IPS-NIHi7 (cell line): ENCODE data around the gene TSN.
"Not testable (repeated sequence)": the region's sequence is repeated elsewhere in the genome, so short reads cannot be mapped to it uniquely, and the experiment has no call there.

Experiments used
- DNase-seq: peaks from one replicate; pipeline ENCODE4 v3.0.0; 2012; ENCODE audit warnings: mixed read lengths; ENCODE audit errors: extremely low spot score

TSN gene

DNA sequence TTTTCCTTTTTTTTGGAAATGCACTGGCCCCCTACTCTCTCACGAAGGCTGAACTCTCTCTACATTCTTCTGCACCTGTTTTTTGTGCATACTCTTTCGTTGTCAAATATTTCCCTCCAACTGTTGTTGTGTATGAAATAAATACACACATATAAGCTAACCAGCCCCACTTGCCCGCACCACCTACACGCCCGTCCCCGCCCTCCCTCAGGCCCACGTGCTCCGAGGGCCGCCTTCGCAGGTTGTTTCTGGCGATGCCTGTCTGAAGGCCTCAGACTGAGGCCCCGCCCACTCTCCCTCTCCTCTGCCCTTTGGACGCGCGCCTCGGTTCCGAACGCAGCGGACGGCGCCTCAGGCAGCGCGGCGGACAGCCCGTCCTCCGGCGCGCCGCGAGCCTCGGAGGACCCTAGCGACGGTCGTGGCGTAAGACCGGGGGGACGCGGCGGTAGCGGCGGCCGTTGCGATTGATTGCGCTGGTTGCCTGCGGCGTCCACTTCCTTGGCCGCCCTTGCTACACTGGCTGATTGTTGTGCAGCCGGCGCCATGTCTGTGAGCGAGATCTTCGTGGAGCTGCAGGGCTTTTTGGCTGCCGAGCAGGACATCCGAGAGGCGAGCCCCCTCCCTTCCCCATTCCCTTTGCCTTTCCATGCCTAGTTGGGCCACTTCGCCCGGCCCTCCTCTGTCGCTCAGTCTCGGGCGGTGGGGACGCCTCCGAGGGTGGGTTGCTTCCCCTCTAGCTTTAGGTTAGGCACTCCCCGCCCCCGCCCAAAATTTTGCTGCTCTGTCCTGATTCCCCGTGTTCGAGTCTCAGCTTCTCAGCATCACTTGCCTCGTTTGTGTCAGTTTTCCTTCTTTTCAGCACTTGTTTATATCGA, at the start of gene TSN:
Gene TSN, plus strand, starts transcription at position 415 of the 875 bp plus-strand sequence. Its CDS starts 129 bp downstream, at position 544.
- peak; percentile 96 for DNase-seq

DNA sequence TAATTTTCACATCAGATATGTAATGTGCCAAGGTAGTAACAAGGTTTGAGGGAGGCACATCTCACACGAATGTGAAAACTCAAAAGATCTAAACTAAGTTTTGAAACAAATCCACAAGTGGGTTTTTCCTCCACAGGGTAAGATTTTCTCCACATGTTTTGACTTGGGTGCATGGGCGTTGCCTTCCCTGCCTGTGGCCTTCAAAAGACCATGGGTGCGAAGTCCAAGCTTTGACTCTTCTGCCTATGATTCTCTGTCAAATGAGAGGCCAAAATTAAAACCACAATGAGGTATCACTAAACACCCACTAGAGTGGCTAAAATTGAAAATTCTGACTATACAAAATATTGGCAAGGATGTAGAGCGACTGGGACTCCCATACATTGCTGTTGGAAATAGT, 49.5 kb upstream of the TSN start:
- no peak for DNase-seq

DNA sequence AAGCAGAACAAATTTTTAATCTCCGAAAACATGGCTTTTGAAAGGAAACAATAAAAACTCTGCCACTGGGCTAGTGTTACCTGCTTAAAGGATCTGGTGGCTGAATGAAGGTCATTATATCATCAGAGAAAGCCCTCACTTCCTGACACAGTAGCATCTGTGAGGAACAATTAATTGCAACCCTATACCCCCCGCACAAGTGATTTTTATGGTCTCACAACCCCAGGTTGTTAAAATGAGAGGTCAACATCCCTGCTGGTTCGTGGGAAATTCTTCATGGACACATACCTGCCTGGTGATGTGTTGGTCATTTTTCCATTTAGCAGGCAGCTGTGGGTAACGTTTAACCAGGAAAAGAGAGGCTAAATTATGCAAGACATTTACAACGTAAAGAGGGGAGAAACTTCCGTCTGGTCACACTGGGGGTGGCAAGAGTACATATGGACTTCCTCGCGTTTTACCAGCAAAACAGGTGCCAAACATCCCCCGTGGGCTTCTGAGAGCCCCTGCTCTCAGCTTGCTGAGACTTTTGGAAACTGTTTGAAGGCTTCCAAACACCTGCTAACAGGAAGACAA, 48.0 kb upstream of the TSN start:
- DNase-seq: no peak

DNA sequence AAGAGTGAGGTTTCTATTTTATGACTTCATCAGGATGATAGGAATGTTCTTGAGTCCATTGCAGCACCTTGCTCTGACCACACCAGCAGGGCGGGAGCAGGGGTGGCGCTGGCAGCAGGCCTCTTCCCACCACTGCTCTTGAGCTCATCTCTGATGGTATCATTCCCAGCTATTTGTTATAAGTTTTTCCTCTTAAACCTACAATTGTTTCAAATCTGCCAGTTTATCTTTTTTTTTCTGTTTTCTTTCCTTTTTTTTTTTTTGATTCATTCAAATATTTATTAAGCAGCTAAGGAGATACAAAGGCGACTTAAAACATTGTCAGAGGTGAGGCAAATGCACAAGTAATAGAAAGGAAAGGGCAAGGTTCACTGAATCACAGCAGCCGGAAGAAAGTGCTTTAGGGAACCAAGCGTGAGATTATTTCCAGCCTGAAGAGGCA, 47.5 kb upstream of the TSN start:
- DNase-seq: no peak

DNA sequence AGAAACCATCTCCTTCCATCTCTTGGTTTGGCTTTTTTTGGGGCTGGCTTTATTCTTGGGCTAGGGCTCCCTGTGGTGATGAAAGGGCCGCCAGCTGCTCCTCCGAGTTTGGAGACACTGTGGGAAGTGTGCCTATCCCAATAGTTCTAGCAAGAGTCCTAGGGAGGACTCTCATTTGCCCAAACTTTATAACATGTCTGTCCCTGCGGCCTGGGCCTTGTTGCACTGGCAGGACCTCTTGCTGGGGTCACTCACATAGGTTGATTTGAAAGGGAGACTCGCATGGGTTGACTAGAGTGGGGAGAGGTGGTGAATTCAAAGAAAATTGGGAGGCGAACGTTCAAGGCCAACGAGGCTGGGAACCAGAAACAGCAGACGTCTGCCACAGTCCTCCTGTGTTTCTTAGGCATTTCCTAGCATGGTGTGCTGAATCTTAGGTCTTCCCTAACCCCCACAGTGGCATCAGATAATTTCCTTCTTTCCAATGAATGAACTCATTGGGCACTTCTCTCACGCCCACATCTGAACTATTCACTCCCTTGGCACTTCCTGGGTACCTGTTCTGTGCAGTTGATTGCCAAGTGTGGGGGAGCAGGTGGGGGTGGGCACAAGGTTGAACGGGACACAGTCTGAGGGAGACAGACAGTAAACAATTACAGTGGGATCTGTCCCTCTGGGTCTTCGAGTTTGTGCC, 45.5 kb upstream of the TSN start:
- DNase-seq: no peak

DNA sequence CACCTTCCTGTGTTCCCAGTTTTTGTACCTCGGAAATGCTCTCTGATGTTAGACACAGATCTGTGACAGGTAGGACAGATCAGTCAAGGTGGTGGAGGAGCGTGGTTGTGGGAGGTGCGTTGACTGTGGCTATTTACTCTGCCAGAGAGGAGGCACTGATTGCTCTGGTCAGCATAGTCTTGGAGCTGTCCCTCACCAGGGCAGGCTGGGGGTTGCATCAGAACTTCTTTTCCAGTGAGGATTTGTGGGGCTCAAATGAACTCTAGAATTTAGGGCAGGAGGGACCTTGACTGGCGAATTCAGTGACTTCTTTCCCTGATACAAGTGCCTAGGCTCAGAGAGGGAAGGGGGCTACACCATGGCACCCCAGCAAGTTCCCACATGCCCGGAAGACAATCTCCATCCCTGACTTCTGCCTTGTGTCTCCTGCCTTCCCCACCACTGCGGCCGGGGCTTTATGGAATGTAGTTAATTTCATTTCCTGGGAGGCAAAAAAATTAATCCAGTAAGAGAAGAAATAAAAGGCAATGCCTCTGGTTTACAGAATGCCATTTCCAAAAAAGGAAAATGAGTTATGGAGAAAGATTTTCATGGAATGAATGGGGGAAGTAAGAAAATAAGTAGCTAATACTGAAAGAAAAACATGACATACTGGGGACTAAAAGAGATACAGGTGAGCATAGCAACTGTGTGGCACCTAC, 44.8 kb upstream of the TSN start:
- DNase-seq: no peak

DNA sequence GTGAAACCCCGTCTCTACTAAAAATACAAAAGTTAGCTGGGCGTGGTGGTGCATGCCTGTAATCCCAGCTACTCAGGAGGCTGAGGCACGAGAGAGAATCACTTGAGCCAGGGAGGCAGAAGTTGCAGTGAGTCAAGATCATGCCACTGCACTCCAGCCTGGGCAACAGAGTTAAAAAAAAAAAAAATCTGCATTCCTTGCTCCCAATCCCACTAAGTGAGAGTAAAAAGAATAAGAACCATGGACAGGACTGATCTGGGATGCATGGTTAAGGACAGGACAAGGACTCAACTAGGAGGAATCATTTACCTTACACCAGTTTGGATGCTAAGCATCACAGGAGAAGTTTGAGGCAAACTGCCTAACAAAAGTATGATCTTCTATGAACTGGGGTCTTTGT, 44.0 kb upstream of the TSN start:
- DNase-seq: not testable (repeated sequence)

DNA sequence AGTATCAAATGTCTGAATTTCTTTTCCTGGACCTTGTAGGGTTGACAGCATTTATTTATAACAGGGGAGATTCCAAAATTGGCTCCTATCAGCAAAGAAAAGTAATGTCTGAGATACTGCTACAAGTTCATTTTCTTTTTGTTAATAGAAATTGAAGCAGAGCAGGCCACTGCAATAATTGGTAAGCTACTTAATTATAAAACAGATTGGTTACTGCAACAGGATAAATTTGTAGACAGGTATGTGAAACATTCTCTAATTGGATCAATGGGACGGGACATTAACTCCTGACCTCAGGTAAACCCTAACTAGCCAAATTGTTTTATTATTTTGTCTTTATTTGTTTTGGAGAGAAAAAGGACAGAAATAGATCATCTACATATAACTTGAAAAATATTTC, 39.3 kb upstream of the TSN start:
- no peak for DNase-seq

DNA sequence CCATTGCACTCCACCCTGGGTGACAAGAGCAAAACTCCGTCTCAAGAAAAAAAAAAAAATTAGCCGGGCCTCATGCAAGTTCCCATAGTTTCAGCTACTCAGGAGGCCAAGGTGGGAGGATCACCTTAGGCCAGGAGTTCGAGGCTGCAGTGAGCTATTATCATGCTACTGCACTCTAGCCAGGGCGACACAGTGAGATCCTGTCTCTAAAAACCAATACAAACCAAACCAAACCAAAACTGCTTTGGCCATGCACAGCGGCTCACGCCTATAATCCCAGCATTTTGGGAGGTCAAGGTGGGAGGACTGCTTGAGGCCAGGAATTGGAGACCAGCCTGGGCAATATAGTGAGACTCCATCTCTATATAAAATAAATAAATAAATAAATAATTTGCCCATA, 37.9 kb upstream of the TSN start:
- DNase-seq: no peak

DNA sequence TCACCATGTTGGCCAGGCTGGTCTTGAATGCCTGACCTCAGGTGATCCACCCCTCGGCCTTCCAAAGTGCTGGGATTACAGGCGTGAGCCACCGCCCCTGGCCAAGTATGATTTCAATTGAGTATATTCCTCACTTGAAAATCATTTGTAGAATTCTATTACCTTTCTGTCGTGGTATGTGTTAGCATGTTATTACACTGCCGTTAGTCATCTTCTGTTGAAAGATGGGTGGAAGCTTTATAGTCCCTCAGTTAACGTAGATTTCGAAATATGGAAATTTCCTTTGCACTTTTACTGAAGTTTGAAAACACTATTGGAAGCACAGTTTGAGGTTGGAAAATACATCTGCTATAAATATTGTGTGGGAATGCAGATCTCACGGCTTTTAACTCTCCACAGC, 33.5 kb upstream of the TSN start:
- no peak for DNase-seq

DNA sequence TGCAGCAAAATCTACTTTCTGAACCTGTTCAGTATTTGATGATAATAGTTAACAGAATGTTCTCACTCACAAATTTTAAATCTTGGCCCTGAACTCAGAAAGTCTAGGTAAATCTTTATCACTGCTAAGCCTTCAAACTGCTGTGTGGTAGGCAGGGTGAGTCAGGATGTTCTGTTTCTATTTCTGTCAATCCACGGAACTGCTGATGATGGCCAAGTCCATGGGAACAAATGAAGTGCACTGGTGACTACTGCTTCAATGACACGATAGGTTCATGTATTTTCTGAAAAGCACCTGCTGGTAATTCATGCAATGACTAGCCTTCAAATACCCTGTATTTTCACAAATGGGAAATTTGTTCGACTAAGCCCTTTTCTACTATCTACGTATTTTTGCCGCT, 33.0 kb upstream of the TSN start:
- no peak for DNase-seq

DNA sequence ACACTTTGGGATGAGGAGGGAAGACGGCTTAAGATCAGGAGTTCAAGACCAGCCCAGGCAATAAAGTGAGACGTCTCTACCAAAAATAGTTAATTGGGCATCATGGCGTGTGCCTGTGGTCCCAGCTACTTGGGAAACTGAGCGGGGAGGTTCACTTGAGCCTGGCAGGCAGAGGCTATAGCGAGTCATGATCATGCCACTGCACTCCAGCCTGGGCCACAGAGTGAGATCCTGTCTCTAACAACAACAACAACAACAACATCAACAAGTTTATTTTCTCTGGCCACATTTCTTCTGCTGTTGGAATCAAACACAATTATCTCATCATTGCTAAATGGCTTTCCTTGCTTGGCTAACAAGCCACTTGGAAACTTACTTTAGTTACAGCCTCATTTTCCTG, 32.1 kb upstream of the TSN start:
- DNase-seq: no peak

DNA sequence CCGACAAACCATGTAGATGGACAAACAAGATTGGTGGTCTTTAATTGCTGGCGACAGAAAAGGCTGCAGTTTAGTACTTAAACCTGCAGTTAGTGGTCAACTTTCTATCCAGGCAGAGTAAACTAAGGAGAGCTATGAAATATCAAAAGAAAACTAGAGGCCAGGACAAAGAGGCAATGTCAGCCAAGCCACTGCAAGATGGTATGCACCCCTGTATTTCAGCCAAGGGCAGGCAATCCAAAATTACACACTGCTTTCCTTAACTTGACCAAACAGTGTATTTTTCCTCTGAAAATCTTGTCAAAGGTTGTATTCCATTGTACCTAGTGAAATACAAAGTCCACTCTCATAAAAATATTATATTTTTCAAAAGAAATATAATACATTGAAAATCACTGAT, 28.1 kb upstream of the TSN start:
- no peak for DNase-seq

DNA sequence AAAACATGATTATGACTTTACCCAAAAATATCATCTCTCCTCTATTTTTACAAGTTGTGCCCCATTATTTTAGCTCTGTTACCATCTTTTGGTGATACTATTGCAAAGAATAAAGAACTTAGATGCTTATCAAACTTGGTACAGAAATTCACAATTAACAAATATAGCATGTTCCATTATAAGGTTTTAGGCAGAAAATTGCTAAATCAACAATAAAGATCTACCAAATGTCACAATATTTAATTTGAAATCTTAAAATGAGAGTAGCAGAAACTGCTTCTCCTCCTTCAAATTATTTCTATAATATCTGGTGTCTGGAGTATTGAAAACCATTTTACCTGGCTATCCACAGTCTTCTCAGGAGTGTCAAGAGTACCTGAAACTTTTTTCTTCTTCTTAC, 27.5 kb upstream of the TSN start:
- DNase-seq: no peak

DNA sequence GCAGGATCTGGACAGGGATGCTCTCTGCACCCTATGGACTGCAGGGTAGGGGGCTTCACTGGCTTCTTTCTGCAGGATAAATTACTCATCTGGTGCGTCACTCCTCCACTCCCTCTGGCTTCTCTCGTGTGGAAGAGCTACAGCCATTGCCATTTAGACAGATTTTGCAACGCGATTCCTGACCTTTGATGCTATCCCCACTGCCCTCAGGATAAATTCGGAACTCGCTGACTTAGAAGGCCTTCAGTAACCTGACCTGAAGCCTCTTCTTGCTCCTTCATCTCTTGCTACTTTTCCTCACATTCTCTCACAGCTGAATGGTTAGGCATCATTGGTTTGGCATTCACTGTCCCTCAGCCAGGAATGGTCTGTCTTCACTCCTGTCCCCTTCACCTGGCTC, 24.1 kb upstream of the TSN start:
- DNase-seq: no peak

DNA sequence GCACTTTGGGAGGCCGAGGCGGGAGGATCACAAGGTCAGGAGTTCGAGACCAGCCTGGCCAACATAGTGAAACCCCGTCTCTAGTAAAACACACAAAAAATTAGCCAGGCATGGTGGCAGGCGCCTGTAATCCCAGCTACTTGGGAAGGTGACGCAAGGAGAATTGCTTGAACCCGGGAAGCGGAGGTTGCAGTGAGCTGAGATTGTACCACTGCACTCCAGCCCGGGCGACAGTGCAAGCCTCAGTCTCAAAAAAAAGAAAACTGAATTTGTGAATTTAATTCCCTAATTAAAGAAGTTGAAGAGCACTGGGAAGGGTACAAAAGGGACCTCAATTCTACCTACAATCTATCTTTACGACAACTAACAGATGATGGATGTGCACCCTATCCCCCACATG, 20.9 kb upstream of the TSN start:
- not testable (repeated sequence) for DNase-seq

DNA sequence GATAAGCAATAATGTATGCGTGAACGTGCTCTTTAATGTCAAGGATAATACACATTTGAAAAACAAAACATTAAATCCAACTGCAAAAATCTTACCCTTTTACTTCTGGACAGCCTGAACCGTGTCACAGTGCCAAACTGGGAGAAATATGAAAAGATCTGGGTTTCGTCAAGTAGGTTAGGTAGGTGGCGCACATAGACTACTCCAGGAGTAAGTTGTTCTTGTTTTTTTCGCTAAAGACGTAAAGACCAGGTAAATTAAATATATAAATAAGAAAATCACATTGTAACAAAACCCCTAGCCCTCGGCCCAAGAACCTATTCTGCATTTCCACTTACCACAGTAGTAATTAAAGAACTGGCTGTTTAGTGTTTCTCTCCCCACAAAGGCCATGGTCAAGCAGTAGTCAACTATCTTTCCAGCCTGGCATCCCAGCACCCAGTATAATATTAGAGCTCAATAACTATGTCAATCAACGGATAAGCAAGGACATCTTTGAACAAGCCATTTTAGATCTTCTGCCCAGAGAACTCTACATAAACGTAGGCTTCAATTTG, 19.9 kb upstream of the TSN start:
- no peak for DNase-seq

DNA sequence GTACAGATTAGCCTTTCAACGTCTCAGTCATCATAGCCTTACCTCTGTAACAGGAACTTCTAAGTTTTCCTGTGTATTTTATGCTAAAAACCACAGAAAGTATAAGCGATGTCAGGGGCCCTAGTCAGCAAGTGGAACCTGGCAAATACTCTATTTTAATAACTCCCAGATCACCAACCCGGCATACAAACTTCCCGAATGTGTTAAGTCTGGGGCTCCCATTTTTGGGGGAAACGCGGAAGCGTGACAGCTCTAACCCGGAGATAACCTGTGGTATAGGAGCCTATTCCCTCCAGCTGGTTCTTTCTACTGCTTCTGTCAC, 19.4 kb upstream of the TSN start:
- no peak for DNase-seq

DNA sequence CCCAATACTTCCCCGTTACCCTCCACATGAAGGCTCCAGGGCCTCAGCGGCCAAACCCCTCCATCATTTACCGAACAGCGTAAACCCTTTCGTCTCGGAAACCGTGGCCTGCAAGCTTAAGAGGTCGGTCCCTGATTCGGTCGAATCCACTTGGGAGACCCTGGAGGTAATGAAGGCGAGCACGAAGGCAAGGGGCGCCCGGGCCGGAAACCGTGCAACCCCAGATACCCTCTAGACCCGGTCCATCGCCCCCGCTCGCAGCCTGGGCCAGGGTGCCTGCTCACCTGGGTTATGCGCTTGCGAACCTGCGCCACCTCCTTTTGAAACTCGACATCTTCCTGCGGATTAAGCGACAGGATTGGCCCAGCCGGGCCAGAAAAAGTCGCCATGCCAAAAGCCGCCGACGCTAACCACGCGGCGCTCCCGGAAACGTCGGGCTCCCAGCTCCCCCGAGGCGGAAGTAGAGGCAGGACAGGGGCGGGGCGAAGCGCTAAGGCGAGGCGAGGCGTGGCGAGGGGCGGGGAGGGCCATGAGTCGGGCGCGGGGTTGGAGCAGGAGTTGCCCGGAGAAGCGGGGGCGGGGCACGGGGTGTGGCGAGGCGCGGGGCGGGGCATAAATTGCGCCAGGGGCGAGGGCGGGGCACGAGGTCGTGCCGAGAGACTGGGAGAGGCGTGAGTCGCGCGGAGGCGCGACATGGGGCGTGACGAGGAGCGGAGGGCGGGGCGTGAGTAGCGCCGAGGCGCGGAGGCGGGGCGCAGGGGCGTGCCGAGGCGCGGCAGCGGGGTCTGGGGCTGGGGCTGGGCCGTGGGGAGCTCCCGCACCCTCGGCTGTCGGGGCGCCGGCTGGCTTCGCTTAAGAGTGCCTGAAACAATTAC, 18.8 kb upstream of the TSN start, which contains the start of gene NIFK:
Gene NIFK, minus strand, starts transcription at position 414 of the 875 bp plus-strand sequence. Its CDS starts 25 bp downstream, at position 389.
- peak; percentile 99 for DNase-seq

DNA sequence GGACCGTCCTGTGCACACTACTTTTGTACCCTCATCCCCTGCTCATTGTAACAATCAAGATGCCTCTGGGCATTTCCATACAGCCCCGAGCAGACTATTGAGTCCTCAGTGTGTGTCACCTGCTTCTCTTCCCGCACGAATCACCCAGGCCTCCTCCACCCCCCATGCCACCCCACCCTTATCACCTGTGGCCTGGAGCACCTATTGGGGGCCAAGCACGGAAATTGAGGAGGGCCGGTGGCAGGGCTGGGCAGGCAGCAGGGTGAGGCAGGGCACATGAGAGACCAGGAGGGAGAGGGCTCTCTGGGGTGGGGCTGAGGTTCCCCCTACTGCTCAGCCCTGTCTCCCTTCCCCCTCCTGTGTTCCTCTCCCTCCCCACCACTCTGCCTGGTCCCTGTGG, 14.5 kb upstream of the TSN start:
- DNase-seq: no peak

DNA sequence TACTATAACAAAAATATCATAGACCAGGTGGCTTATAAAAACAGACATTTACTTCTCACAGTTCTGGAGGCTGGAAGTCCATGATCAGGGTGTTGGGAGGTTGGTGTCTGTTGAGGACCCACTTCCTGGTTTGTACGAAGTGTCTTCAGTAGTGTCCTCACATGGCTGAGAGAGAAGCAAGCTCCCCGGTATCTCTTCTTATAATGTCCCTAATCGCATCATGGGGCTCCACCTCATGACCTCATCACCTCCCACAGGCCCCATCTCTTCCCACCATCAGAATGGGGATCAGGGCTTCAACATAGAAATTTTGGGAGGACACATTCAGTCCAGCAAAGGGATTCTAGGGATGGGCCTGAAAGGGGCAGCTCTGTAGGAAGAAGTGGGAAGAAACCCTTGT, 14.0 kb upstream of the TSN start:
- no peak for DNase-seq
